Skeletal muscle tissue (tissue), 5 donors: ENCODE results near the gene MAPKAPK5. TPM values are rescaled to one million over a fixed set of nuclear protein-coding genes. Genes with fewer than 3 reads are reported as not detected.
"Not testable (repeated sequence)": the region's sequence is repeated elsewhere in the genome, so short reads cannot be mapped to it uniquely, and the experiment has no call there.

Source experiments
- H3K27ac ChIP-seq: one replicate; pipeline ENCODE4 v1.7.0; 2013; ENCODE audit warnings: mild to moderate bottlenecking, low read depth, low read length, inconsistent platforms
- H3K27me3 ChIP-seq, 3 donors: one replicate each; pipeline ENCODE4 v1.7.0; 2013; ENCODE audit warnings: low read length in 3 of 3; ENCODE audit not compliant: control insufficient read depth in 3 of 3, insufficient read depth in 3 of 3
- H3K36me3 ChIP-seq, 3 donors: one replicate each; pipeline ENCODE4 v1.7.0; 2013; ENCODE audit warnings: low read length in 3 of 3; ENCODE audit not compliant: control insufficient read depth in 3 of 3, insufficient read depth in 3 of 3
- H3K4me1 ChIP-seq, 3 donors: one replicate each; pipeline ENCODE4 v1.7.0; 2013; ENCODE audit warnings: low read length in 3 of 3, mild to moderate bottlenecking in 3 of 3; ENCODE audit not compliant: control insufficient read depth in 3 of 3, insufficient read depth in 3 of 3
- H3K4me3 ChIP-seq, 3 donors: one replicate each; pipeline ENCODE4 v1.7.0; 2013; ENCODE audit warnings: low read length in 3 of 3
- H3K9ac ChIP-seq, 3 donors: one replicate each; pipeline ENCODE4 v1.7.0; 2013; ENCODE audit warnings: low read length in 3 of 3, mild to moderate bottlenecking in 3 of 3, moderate library complexity in 2 of 3, low read depth in 1 of 3
- H3K9me3 ChIP-seq, 3 donors: one replicate each; pipeline ENCODE4 v1.7.0; 2013; ENCODE audit warnings: low read length in 3 of 3; ENCODE audit not compliant: control insufficient read depth in 3 of 3
- small RNA-seq: library from RNA; depleted of rRNA; stranded (forward); fragments of <200 nt; gene quantifications from one replicate; pipeline ENCODE3, GENCODE V24; 2014
- total RNA-seq: library from RNA; depleted of rRNA; stranded (reverse); fragments of >200 nt; gene quantifications from one replicate; pipeline ENCODE4 v1.2.3, GENCODE V29; 2014
- donor health status: Osteomylitis.

MAPKAPK5 gene
- total RNA-seq, 1 donor from 2014 or later, result 24.0 TPM

DNA sequence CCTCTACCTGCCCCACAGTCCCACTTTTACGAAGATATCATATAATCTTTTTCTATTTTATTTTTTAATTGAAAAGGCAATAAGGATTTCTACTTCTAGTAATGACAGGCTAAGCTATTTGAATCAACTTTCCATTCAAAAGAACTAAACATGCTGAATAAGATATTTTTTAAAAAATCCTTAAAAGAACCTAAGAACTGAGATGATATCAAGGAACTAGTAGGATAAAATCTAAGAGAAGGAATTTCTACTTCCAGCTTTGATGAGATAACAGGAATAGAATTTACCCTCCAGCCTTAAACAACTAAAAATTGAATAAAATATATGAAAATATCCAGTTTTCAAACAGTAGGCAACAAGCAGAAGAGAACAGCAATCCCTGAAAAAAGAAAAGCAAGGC lies 101.9 kb downstream of the MAPKAPK5 start:
- Histone ChIP-seq H3K4me1 (peaks cover 0 to 5% (median 4%) of the 10 kb centered on the region in 3 donors), H3K9ac (no peak overlapping the region)

DNA sequence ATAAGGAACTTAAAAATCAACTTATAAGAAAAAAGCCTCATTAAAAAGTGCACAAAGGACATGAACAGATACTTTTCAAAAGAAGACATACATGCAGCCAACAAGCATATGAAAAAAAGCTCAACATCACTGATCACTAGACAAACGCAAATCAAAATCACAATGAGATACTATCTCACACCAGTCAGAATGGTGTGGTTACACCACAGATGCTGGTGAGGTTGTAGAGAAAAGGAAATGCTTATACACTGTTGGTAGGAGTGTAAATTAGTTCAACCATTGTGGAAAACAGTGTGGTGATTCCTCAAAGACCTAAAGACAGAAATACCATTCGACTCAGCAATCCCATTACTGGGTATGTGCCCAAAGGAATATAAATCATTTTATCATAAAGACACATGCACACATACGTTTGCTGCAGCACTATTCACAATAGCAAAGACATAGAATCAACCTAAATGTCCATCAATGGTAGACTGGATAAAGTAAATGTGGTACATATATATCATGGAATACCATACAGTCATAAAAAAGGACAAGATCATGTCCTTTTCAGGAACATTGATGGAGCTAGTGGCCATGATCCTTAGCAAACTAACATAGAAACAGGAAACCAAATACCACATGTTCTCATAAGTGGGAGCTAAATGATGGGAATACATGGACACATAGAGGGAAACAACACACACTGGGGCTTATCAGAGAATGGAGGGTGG lies 109.1 kb downstream of the MAPKAPK5 start:
- H3K4me3 ChIP-seq, H3K36me3 ChIP-seq, H3K9me3 ChIP-seq, H3K9ac ChIP-seq, H3K4me1 ChIP-seq, H3K27ac ChIP-seq, H3K27me3 ChIP-seq: not testable (repeated sequence)

More for the DNA sequence above, 101.9 kb downstream of the MAPKAPK5 start:
- Histone ChIP-seq H3K9me3 (no peaks in the 10 kb centered on the region), H3K27me3 (no peaks in the 10 kb centered on the region), H3K27ac (no peak overlapping the region), H3K36me3 (no peaks in the 10 kb centered on the region), H3K4me3 (no peak overlapping the region)

Small RNA genes within 50 kb of the gene (small RNA-seq; reads per million reads assigned to genes)
- not detected for gene MIR6761

Other genes with a start within 250 kb of the MAPKAPK5 start
- gene ATXN2, start 242.9 kb upstream of the MAPKAPK5 start, total RNA-seq, result 42.8 TPM
- 12.0 TPM for gene BRAP, start 156.3 kb upstream of the MAPKAPK5 start, total RNA-seq
- 18.3 TPM for gene ACAD10, start 156.2 kb upstream of the MAPKAPK5 start, total RNA-seq
- gene ALDH2, start 75.3 kb upstream of the MAPKAPK5 start, total RNA-seq, result 5.7 TPM
- gene TMEM116, start 170.9 kb downstream of the MAPKAPK5 start, total RNA-seq, result 37.6 TPM
- 46.4 TPM for gene ERP29, start 171.2 kb downstream of the MAPKAPK5 start, total RNA-seq